HG02678 (cell line): ENCODE measurements around the gene SCOC.
A peak's percentile ranks its signal among the peaks of the same experiment; 100 is the strongest.
"Not testable (repeated sequence)": the region's sequence is repeated elsewhere in the genome, so short reads cannot be mapped to it uniquely, and the experiment has no call there.

Experiments
- ATAC-seq: cut with Tn5 transposase; IDR thresholded peaks from one replicate; pipeline ENCODE4 v1.9.1; 2021; ENCODE audit warnings: mild to moderate bottlenecking, moderate library complexity; ENCODE audit not compliant: unreplicated experiment

SCOC gene

DNA sequence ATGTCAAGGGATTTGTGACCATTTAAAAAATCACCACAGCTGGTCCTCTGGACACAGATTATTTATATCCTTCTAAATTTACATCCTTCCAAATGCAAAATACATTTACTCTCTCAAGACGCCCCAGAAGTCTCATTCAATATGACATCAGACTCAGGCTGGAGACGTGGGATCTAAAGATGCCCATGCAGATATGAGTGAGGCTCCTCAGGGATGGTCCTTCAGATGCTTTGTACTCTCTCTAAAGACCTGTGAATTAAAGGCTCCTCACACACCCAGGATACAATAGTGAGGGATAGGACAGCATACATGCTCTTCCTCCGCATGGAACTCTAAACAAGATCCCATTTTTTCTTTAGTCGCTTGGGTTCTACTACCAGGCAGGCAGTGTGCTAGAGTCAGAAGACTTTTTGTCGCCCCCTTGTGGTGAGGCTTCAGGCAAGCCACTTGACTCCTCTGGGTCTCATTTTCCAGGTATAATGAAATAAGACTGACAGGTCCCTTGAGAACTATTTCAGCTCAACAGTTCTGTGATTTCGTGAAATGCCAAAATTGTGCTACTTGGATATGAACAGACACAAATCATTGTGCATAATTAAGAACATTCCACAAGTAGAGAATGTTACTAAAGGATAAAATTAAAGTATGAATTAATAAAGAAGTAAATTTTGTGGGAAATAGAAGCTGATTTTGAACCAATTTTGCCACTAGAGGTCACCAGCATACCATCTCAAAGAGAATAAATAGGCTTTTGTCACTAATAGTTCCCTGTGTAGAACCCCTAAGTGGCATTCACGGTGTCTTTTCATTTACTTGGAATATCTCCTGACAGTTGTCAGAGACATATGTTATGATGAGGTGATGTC, 13.7 kb upstream of the SCOC start:
- peak; percentile 98 for ATAC-seq

DNA sequence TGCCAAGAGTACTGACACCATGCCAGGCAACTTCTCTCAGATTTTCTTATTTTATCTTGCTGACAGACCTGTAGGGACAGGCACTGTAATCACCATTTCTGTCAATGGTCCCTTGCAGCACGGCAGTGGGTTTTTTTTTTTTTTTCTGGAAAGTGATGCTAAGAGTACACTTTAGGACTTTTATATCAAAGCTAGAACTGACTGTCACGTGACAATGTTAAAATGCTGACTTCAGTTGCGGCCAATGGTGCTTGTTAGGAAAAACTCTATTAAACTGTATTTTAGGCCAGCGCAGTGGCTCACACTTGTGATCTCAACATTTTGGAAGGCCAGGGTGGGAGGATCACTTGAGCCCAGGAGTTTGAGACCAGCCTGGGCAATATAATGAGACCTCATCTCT, 12.3 kb upstream of the SCOC start:
- no peak for ATAC-seq

DNA sequence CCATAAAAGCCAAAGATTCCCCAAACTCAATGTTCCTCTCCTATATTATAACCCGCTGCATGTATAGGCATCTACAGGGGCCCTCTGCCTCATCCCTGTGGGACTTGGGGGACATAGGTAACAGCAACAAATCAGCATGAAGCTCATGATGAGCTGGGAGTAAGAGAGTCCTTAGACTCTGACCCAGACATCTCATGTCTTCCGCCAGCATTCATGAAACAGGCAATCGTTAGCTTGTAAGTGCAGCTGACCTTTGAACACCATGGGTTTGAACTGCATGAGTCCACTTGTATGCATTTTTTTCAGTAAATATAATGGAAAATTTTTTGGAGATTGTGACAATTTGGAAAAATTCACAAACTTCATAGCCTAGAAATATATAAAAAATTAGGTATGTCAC, 10.4 kb upstream of the SCOC start:
- ATAC-seq = no peak

DNA sequence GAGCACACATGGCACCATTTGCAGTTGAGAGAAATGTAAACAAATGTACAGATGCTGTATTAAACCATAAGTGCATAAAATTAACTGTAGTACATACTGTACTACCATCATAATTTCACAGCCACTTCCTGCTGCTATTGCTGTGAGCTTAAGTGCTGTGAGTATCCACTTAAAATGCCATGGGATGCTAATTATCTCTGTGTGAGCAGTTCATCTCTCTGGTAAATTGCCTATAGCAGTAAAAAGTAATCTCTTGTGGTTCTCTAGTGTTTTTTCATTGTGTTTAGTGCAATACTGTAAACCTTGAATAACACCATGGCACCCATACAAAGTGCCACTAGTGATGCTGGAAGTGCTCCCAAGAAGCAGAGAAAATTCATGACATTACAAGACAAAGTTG, 9.9 kb upstream of the SCOC start:
- no peak for ATAC-seq

DNA sequence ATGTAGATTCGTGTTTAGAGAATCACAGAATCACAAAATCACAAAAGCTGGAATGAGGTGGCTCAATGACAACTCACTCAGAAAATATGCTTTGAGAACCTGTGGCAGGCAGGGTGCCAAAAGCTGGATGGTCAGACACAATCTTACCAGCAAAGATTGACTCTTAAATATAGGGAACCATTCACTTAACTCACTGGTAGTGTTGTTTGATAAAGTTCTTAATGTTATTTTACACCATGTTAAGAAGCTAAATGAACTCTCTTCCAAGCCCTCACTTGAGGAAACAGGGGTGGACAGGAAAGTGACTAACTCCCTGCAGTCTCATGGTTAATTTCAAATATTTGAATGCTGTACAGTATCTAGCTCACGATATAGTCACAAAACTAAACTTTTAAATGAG, 5.7 kb upstream of the SCOC start:
- ATAC-seq = no peak

DNA sequence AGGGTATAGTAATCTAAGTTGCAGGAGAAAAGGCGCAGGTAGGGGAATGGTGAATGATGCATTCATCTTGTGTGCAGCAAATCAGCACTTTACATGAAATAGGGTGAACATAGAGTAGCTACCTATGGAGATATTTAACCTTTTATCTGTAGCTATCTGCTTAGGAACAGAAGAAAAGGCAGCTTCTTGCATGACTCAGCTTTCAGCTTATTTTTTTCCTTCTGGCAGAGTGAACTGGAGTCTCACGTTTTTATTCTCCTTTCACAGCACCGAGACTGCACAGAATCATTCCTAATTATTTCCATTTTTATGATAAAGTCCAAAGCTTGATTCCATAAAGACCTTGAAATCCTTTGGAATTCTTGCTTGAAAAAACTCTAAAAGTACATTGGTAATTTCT, 4.8 kb upstream of the SCOC start:
- no peak for ATAC-seq

DNA sequence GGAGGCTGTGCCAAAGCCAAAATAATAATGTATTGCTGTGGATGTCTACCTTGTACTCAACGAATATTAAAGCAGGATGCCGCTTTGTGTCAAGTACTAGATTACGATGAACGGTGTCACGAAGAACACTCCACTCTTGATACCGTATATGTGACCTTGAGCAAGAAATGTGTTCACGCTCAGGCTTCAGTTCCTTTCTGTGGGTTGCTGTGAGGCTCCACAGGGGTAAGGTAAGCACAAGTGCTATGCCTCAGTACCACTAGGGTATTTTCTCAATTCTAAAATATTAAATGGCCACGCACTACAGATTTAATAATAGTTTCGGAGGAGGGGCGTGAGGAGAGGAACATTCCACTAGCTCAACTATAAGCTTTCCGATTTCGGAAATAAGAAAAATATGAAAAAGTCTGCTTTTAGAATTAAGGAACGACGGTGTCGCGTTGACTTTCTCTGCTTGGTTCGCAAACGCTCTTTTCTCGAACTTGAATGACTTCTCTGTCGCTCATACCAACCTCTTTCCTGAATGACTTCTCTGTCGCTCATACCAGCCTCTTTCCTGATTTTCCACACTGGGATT, 607 bp upstream of the SCOC start:
- peak; percentile 50 for ATAC-seq

DNA sequence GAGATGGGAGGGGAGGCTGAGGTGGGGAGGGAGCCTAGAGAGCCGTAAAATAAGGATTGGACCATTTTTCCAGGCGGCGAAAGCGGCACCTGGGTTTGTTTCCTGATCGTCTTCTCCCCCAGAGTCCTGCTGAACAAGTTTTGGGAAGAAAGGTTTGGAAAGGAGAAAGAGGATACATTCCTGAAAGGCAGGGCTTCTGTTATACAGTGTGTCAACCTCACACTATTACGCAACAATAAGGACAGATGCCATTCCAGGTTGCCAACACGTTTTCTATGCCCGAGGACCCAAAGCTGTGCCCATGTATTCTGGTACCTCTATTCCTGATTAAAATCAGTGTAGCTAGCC, 658 bp downstream of the SCOC start:
- ATAC-seq = no peak

DNA sequence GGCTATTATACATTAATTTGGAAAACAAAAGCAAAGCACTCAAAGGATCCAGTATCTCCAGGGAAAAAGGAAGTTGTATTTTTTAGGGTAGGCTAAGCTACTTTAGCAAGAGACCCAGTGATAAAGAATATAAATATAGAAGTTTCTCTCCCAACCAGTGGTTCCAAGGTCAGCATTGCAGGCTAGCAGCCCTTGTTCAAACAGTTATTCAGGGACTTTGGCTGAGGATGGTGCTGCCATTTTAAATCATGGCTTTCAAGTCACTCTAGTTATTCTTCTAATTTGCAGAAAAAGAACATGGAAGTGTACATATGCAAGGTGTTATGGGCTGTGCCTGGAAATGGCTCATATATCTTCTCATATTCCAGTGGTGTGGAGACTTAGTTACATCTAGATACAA, 9.3 kb downstream of the SCOC start:
- no peak for ATAC-seq

DNA sequence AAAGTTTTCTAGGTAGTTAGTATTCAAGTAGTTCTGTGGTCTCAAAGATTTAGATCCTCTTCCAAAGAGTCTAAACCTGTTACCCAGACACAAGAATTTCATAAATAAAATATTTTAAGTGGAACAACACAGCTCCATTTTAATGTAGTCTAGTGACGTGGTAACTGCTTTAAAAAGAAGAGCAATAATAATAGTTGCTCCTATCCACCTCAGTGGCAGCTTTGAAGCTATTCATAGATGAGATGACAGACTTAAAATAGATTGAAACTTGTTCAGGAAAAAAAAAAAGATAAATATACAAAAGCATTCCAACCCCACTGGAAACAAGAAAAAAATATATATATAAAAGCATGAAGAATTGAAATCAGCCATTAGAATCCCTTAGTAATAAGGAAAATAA, 14.6 kb downstream of the SCOC start:
- no peak for ATAC-seq

DNA sequence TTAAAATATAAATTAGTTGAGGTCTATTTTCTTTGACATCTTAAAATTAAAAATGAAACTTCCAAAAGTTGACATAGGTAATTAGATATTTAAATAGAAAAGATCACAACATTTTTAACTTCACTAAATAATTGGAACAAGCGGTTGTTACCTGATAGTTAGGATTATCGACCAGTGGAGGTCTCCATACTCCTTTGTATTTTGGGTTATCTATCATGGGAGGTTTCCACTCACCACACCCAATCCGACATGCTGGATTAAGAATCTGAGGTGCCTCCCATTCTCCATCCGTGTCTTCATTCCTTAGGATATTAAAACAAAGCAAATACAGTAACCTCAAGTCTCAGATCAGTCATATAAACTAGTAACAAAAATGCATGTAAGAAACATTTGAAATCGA, 22.2 kb downstream of the SCOC start:
- no peak for ATAC-seq

DNA sequence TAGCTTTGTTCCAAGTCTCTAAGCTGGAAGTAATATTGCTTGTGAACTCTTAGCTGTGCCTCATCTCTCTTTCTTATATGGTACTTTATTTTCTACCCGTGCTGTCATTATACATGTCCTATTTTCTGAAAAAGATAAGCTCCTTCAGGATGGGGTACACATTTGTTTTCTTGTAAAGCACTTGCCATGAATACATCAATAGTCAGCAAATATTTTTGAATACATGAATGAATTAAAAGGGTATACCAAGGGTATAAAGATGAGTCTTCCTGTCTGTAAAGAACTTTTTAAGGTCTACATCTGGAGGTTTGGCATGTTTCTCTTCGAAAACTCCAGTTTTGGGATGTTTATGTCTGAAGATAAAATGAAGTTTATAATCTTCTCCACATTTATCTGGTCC, 26.7 kb downstream of the SCOC start:
- no peak for ATAC-seq

DNA sequence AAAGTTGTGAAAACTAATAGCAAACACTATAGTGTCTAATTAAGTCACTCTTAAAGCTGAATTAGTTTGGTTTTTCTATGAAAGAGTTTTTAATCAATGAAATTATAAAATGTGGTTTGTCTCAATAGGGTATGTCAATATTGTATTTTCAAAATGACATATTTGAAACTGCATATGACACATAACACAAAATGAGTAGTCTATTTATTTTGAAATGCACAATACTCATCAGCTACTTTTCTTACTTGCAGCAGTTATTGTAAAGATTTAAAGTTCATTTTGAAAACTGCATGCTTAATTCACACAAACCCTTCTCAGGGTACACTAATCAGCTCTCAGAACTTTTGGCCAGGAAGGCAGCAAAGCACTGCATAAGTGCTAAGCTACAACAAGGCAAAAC, 32.8 kb downstream of the SCOC start:
- no peak for ATAC-seq

DNA sequence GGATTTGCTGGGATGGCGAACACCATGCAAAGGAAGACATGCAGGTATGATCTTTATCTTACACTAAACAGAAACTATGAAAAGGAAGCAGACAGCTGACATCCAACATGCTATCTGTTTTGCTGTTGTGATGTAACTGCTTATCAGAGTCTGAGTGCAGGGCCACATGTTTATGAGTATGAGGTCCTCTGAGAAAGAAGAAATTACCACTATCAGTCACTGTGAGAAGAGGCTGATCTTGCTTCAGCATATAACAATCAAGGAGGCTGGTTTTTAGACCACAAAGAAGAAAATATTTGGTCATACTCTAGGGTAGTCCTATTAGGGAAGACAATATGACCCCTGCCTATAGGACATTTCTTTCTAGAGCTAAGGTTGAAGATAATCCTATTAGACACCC, 35.5 kb downstream of the SCOC start:
- no peak for ATAC-seq

DNA sequence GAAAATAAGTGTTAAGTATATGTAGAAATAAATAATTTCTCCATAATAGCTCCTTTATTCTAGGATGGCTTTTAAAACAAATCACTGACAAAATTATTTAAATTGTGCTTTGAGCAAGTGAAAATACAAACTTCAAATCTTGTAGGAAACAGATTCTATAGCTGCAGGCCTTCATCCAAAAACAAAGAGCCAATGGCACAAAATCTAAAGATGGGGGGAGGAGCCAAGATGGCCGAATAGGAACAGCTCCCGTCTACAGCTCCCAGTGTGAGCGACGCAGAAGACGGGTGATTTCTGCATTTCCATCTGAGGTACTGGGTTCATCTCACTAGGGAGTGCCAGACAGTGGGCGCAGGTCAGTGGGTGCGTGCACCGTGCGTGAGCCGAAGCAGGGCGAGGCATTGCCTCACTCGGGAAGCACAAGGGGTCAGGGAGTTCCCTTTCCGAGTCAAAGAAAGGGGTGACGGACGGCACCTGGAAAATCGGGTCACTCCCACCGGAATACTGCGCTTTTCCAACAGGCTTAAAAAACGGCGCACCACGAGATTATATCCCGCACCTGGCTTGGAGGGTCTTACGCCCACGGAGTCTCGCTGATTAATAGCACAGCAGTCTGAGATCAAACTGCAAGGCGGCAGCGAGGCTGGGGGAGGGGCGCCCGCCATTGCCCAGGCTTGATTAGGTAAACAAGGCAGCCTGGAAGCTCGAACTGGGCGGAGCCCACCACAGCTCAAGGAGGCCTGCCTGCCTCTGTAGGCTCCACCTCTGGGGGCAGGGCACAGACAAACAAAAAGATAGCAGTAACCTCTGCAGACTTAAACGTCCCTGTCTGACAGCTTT, 39.9 kb downstream of the SCOC start:
- ATAC-seq = not testable (repeated sequence)

DNA sequence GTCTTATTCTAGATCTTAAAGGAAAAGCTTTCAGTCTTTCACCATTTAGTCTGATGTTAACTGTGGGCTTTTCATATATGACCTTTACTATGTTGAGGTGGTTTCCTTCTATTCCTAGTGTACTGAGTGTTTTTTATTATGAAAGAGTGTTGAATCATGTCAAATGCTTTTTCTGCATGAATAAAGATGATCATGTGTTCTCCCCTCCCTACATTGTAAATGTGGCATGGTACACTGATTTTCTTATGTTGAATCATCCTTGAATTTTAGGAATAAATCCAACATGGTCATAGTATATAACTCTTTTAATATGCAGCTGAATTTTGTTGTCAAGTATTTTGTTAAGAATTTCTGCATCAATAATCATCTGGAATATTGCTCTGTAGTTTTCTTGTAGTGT, 49.7 kb downstream of the SCOC start:
- ATAC-seq = no peak

DNA sequence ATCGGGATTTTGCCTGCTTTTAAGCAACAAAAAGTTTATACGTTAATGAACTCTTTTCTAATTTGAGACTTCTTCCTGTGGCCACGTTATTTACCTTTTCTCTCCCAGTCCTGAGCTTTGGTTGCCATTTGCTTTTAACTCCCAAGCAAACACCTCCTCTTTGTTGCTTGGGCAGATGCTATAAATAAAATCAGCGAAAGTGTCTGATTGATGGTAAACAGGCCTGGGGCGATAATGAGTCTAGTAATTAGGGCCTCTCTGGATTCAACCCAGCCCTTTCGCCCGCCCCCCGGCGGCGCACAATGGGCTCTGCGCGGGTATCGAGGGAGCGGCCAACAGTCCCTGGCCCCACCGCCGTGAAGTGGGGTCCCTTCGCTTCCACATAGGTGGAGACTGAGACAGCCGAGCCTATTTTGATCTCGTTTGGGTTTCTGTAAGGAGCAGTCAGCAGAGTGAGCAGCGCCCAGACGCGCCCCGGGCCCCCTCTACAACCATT, 53.2 kb downstream of the SCOC start:
- peak; percentile 18 for ATAC-seq

DNA sequence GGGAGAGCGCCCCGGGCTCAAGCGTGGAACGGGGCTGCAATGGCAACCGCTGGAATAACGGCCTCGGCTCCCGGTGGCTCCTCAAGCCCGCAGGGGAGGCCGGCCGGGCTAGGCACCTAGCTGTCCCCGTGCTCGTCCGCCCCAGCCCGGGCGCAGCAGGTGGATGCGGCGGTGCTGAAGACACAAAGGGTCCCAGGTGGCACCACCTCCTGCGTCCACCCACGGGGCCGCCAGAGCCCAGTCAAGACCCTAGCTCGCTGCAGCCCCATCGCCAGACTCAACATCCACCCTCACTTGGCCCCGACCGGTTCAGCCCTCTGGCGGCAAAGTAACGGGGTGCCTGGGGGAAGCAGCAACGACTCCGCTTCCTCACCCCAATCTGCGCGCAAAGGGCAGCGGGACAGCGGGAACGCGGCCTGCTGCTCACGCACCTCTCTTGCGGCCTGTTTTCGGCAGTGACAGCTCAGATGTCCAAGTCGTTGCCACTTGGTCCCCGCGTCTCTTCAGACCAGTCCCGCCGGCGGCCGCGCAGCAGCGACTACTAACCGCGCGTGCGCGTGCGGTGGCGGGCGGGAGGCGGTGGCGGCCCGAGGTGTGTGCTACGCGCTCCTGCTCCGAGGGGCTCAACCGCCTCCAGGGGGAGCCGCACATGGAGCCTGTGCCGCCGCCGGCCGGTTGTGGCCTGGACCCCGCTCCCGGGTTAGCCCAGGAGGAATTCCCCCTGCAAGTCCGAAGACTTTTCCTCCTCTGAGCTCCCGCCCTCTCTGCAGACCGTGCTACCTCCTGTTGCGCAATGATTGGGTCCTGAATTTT, 53.9 kb downstream of the SCOC start, which contains the start of gene CLGN:
TSS of gene CLGN (minus strand) at position 543 of the 813 bp plus-strand sequence. CDS start 14,570 bp downstream, outside the sequence.
- ATAC-seq = peak; percentile 88

DNA sequence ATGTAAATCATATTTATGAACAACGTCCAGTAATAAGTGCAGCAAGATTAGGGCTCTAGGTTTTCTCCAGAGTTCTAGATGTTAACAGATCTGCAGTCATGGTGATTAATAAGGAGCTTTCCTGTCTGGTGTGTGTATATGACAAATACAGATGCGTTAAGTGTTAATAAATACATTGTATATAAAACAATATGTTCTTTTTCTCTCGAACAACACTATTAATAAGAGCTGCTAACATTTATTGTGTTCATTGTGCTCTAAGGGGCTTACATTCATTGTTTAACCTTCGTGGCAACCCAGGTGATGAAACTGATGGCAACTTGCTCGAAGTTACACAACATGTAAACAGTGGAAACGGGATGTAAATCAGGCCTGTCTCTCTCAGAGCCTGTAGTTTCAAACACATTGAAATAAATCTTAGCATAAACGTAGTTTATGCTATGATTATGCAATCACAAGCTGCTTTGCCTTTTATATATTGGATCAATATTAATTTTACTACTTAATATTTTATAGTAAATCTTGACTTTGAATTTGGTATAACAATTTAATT, 54.5 kb downstream of the SCOC start:
- ATAC-seq = no peak
